BE2C (cell line): ENCODE data around the gene DHCR7.

Experiments
- DNase-seq: peaks from one replicate; pipeline ENCODE4 v3.0.0-alpha.2; 2020
- H3K27me3 ChIP-seq: fragments of 250-450 bp; sonication (Bioruptor Pico); 2 replicates; pipeline ENCODE4 v1.5.1; 2020; ENCODE audit warnings: mild to moderate bottlenecking
- H3K36me3 ChIP-seq: fragments of 250-450 bp; sonication (Bioruptor Pico); 2 replicates; pipeline ENCODE4 v1.5.1; 2020; ENCODE audit warnings: mild to moderate bottlenecking
- H3K4me1 ChIP-seq: fragments of 250-450 bp; sonication (Bioruptor Pico); 2 replicates; pipeline ENCODE4 v1.5.1; 2020
- H3K4me3 ChIP-seq: 2 replicates; pipeline ENCODE4 v1.5.1; 2011; ENCODE audit warnings: low read depth, low read length
- H3K9me3 ChIP-seq: fragments of 250-450 bp; sonication (Bioruptor Pico); 2 replicates; pipeline ENCODE4 v1.5.1; 2020
- TF ChIP-seq, protein P1 (sequence below): IDR thresholded peaks from 2 replicates; pipeline ENCODE4 v1.5.1; 2012; ENCODE audit warnings: mild to moderate bottlenecking, low read depth, low read length

DHCR7 gene

DNA sequence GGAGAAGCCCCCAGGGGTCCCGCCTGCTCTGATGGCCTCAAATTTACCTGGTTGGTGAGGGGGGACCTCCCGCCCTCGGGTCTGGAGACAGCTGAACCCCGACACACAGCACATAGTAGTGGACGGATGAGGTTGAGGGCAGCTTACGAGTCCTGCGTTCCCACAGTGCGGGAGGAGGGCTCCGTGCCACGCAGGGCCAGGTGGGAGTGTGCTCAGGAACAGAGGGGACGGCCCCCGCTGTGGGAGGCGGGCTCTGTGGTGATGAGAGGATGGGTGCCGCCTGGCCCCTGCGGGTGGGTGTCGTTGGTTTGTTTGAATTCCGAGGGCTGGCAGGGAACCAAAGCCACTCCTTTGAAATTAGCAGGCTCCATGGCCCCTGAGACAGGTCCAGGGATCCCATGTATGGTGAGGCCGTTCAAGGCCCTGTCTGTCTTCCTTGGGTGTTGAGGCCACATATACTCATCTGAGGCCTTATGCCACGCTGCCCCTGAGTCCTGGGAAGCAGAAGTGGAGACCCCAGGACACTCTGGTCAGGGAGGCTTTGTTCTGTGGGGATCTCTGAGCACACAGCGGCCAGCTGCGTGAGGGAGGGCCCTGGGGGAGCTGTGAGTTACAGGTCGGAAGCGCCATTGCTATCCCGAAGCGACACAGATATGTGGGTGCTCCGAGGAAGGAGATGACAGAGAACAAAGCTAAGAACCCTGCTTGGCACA, 26.7 kb upstream of the DHCR7 start:
- Histone ChIP-seq H3K36me3 (no peaks in the 10 kb centered on the region), H3K4me1 (no peaks in the 10 kb centered on the region), H3K9me3 (no peaks in the 10 kb centered on the region), H3K27me3 (no peaks in the 10 kb centered on the region), H3K4me3 (no peak overlapping the region)
- TF ChIP-seq, protein P1, sequence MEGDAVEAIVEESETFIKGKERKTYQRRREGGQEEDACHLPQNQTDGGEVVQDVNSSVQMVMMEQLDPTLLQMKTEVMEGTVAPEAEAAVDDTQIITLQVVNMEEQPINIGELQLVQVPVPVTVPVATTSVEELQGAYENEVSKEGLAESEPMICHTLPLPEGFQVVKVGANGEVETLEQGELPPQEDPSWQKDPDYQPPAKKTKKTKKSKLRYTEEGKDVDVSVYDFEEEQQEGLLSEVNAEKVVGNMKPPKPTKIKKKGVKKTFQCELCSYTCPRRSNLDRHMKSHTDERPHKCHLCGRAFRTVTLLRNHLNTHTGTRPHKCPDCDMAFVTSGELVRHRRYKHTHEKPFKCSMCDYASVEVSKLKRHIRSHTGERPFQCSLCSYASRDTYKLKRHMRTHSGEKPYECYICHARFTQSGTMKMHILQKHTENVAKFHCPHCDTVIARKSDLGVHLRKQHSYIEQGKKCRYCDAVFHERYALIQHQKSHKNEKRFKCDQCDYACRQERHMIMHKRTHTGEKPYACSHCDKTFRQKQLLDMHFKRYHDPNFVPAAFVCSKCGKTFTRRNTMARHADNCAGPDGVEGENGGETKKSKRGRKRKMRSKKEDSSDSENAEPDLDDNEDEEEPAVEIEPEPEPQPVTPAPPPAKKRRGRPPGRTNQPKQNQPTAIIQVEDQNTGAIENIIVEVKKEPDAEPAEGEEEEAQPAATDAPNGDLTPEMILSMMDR: no peak
- DNase-seq: no peak

DNA sequence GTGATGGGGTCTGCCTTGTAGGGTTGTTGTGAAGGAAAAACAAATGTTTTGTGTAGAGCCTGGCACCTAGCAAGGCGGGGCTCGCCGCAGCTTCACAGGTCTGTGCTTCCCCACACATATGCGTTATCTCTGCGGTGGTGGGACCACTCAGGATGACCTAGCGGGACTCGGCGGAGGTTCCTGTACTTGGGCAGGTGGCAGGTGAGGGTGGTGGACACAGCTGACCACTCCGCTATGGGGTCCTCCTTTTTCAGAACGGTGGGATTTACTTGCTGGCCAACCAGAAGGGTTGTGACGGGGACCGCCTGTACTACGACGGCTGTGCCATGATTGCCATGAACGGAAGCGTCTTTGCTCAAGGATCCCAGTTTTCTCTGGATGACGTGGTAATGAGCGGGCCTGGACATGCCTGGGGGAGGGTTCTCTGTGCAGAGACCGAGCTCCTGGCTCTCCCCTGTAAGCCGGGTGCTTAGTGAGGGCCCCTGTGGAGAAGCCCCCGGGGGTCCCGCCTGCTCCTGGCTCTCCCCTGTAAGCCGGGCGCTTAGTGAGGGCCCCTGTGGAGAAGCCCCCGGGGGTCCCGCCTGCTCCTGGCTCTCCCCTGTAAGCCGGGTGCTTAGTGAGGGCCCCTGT, 26.1 kb upstream of the DHCR7 start:
- Histone ChIP-seq H3K4me3 (no peak overlapping the region), H3K9me3 (no peaks in the 10 kb centered on the region), H3K36me3 (no peaks in the 10 kb centered on the region), H3K4me1 (no peaks in the 10 kb centered on the region), H3K27me3 (no peaks in the 10 kb centered on the region)
- no peak for DNase-seq
- TF ChIP-seq, protein P1: no peak

DNA sequence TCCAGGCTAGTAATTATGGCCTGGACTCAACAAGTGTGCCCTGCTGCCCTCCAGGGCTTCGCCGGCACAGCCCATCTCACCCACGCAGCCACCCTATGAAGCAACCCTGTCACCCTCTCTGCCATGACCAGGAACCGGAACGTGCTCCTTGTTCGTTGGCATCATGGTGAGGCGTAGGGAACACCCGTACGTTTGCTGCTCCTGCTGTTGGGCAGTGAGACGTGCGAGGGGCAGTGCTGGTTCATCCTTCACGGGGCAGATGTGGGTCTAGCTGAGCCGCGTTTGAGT, 25.5 kb upstream of the DHCR7 start:
- Histone ChIP-seq H3K27me3 (no peaks in the 10 kb centered on the region), H3K36me3 (no peaks in the 10 kb centered on the region), H3K4me1 (no peaks in the 10 kb centered on the region), H3K4me3 (no peak overlapping the region), H3K9me3 (no peaks in the 10 kb centered on the region)
- TF ChIP-seq, protein P1: no peak
- DNase-seq: no peak

DNA sequence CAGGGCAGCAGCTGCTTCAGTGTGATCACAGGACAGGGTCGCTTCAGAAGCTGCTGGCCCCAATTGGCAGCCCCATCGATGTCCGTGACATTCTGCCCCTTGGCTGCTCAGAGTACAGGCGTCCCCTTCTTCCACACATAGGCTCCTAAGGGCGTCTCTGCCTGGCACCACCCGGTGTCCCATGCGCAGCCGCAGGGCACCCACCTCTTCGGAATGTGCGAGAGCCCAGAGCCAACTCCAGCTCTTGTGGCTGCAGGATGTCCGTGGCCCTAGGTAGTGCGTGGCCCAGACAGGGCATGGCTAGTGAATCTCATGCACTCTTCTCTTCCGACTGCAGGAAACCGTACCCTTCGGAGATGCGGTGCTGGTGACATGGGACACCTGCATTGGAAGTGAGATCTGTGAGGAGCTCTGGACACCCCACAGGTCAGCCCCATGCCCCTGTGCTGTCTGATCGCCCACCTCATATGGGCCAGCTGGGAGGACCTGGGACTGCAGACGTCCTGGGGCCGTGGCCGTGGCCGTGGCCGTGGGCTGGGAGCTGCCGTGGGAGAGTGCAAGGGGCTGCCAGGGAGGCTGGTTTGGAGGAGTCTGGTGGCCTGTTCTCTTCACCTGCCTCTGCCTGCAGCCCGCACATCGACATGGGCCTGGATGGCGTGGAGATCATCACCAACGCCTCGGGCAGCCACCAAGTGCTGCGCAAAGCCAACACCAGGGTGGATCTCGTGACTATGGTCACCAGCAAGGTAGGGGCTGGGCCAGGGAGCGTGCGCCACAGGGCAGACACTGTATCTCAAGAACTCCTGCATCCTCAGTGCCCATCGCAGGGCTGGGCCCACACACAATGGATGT, 25.0 kb upstream of the DHCR7 start:
- TF ChIP-seq, protein P1: no peak
- no peaks in the 10 kb centered on the region for H3K36me3 ChIP-seq

DNA sequence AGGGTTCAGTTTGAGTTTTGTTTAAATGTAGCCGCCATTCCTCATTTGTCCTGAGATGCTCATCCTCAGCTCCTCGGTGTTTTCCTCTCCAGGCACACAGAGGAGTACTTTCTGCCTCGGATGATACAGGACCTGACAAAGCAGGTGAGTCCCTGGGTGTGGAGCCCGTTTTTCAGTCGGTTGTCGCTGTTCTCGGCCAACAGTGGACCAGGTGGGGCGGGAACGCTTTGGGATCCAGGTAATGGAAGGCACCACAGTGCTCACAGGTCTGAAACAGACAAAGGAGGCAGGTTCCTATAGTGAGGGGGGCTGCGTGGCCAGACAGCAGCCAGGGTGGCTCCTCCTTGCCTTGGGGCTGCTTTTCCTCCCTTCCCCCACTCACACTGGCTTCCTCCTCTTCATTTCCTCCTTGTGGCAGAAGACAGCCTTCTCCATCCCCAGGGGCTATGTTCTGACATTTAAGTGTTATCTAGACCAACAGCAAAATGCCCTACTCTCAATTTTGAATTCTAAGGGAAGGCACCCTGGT, 24.2 kb upstream of the DHCR7 start:
- Histone ChIP-seq H3K4me1 (no peaks in the 10 kb centered on the region), H3K36me3 (no peaks in the 10 kb centered on the region), H3K4me3 (no peak overlapping the region), H3K27me3 (no peaks in the 10 kb centered on the region), H3K9me3 (no peaks in the 10 kb centered on the region)
- DNase-seq: no peak
- TF ChIP-seq, protein P1: no peak

More for the DNA sequence above, 25.0 kb upstream of the DHCR7 start:
- Histone ChIP-seq H3K27me3 (no peaks in the 10 kb centered on the region), H3K4me1 (no peaks in the 10 kb centered on the region), H3K9me3 (no peaks in the 10 kb centered on the region), H3K4me3 (no peak overlapping the region)
- DNase-seq: no peak

DNA sequence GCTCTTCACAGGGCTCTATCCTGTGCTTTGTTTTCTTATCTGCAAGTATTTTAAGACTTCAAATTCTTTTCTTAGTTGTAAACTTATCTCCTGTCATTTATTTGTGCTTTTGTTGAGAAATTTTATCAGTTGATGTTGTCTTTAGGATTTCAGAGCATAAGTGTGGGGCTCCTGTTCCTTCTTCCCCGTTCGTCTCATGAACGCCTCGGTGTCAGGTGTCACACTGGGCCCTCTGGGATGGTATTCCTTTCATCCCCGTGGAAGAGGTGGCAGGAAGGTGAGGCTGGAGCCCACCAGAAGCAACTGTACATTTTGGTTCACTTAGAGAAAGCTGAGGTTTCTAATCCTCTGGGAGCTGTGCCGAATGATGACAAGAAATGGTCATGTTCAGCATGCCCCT, 22.8 kb upstream of the DHCR7 start:
- Histone ChIP-seq H3K36me3 (no peaks in the 10 kb centered on the region), H3K4me1 (no peaks in the 10 kb centered on the region), H3K4me3 (no peak overlapping the region), H3K27me3 (no peaks in the 10 kb centered on the region), H3K9me3 (no peaks in the 10 kb centered on the region)
- DNase-seq: no peak
- TF ChIP-seq, protein P1: no peak
